Stimulated activated CD8-positive, alpha-beta memory T cell treated with anti-CD3 and anti-CD28 coated beads, Interleukin-2, amount 100 ng/mL, for 1 hour (primary cell): ENCODE results near the gene C1orf105.

Experiments
- DNase-seq, 2 donors: peaks; one replicate each; pipeline ENCODE4 v3.0.0-alpha.2; 2020; ENCODE audit warnings: low read depth in 2 of 2

The C1orf105 gene

DNA sequence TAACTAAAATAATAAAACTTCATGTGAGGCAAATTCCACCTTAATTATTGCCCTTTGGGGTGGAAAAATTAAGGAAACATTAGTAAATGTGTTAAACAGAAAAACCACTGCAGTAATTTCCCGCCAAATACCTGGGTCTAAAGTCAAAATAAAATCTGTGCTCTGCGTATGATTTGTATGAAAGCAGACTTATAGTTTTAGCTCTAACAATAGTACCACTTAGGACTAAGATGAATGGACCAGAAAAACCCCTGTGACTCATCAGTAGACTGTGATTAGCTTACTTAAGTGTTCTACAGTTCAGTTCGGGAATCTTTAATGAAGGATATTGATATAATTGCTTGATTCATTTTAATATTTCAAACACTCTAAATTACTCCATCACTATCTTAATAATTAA lies 23.3 kb upstream of the C1orf105 start:
- DNase-seq, result no peak

DNA sequence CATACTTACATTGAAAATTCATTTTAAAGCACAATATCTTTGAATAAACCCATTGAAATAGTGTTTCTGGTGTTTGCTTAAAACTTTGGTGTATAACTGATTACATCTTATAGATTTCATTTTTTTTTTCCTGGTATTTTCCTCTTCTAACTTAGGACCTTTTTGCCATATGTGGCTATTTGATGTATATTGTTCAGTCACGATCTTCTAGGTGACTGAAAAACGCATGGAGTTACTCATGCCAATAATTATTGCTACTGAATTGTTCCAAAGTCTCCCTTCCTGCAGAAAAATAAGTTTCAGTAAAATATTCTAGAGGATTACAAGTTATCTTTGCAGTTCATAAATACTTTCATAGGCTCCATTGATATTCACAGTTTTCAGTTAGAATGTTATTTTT lies 22.9 kb upstream of the C1orf105 start:
- no peak for DNase-seq

DNA sequence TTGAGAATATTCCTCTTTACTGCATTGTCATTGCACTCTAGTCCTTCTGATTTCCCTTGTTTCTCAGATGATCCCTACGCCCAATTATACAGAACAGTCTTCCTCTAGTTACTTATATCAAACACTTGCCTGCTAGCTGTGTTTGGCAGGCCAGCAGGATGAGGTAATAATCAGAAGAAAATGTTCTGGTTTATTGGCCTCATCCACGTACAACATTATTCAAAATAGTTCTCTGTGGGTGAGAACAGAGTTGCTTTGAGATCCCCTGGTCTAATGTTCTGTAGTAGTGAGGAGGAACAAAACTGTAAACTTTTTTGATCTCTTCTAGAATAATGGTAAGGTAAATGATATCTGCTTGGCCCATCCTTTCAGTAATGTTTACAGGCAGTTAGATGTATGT lies 22.3 kb upstream of the C1orf105 start:
- DNase-seq, result no peak

DNA sequence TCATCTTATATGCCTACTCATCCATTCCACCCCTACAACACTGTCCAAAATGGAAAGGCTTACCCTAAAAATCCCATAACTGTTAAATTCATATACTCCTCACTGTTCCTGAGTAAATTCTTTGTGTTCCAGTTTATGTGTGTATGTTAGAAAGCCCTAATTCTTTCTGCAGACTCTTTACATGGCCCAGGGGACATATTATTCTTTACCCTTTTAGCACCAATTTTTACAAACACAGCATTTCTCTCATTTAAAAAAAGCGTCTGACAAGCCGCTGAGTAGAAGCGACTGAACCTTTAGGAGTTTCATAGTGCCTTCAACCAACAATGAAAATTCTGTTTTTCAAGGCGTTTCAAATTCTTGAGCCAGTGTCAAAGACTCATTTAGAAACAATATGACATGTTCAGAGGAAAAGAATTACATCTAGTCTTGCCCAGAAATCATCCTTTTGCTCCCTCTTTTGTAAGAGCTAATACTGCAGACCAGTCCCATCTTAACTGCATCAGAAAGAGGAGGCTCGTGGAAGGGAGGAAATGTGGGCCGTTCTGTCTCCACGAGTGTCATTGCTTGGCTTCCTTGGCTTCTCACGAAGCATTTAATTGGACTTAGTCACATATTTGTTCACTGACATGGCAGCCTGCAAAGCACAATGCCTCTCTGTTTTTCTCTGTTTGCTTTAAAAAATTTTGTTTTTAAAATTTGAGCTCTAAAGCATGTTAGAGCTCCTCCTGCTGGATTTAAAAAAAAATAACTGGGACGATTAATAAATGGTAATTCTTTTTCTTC lies 21.3 kb upstream of the C1orf105 start:
- no peak for DNase-seq

DNA sequence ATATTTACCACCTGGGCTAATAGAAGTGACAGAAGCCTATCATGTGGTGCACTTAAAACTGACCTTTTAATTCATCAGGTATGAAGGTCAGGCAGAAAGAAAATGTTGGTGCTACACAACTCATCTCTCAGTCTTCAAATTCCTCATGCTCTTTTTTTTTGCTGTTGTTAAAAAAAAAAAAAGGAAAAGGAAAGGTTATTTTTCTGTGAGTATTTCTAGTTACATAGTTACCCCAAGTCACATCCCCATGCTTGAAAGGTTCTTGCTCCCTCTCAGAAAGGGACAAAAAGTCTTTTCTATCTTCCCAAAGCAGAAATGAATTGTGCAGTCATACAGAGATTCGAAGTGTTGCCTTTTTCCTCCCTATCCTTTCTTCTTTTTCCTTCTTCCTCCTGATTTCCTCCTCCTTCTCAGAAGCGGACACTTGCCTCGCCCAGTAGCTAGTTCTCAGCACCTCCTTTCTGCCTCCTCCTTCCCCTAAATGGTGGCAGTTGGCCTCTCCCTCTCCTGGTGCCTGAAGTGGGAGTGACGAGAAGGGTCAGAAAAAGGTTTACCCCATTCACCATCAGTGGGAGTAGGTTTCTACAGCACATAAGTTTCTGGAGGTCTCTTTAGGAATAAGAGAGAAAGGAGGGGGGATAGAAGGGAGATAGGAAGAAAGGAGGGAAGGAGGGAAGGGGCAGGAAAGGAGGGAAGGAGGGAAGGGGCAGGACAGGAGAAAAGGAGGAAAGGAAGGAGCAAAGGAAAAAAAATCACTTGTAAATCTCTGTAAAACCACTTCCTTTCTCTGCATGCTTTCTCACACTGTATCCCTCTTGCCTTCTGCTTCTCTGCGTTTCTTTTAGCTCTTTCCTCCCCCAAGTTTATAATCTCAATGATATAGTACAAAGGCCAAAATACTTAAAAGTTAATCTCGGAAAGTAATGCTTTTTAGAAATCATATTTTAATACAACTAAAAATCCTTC lies 20.4 kb upstream of the C1orf105 start:
- no peak for DNase-seq

DNA sequence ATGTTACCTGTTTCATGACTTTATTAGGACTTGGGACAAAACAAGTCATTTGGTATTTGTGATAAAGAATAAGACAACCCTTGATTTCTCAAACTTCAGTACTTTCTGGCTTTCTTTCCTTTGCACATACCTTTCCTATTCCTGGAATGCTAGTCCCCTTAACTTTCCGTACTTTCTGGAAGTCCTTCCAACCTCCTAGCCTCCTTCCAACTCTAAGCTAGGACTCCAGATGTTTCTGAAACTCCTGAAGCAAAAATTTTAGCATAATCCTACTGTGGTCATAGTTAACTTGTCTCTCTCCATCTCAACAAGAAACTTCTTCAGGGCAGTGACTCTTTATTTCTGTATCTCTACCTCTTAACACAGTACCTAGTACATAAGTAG lies 19.8 kb upstream of the C1orf105 start:
- no peak for DNase-seq

DNA sequence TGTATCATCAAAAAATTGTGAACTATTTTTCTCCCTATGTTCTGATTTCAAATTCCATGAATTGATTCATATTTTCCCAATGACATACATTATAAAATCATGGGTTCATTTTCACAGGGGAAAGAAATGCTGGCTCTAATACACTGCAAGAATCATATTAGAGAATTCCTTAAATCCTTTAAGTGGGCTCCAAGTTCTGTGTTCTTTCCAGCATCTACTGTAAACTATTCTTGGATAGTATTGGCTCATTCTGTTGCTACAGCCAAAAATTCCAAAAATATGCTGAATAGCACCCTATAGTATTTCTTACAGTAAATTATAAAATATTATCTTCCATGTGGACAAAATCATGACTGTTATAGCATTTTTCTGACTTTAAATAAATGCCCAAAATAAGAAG lies 19.0 kb upstream of the C1orf105 start:
- DNase-seq, result no peak

DNA sequence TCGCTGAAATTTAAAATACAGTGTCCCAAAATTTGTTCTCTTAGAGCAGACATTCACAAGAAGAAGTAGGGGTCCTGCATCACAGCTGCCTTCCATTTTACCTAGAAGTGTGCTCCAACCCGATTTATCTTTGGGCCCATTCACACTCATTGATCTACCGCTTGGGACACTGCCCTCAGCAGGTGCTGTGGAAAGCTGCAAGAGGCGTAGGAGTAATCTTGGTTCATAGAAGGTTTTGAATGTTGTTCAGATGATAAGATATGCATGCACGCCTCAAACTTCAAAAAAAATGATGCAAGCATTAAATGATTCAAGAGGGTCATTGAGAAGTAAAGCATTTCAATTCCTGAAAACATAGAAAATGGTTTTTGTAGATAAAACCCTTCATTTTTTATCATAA lies 18.6 kb upstream of the C1orf105 start:
- no peak for DNase-seq

DNA sequence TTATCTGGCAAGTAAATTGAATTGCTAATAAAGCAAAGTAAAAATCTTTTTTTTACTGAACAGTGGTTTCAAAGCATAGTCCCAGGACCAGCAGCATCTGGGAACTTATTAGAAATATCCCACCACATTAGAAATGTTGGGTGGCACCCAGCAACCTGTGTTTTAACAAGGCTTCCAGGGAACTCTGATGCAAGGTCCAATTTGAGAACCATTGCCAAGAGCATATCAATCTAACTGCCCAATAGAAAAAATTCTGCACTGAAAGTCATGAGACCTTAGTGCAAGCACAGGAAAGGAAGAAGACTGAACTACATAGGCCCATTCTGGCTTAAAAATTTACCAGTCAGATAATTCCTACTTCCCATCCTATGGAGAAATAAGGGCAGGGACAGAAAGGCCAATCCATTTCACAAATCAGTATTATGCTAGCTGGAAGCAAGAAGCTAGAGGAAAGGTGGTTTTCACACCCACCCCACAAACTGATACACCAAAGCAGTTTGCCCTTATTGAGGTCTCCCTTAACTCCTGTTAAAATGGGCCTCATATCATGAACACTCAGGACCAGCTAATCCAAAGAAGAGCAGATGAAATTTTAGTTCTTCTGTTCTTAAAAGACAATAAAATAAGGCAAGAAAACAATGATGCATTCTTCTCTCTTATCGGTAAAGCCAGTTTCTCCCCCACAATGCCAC lies 17.5 kb upstream of the C1orf105 start:
- no peak for DNase-seq

DNA sequence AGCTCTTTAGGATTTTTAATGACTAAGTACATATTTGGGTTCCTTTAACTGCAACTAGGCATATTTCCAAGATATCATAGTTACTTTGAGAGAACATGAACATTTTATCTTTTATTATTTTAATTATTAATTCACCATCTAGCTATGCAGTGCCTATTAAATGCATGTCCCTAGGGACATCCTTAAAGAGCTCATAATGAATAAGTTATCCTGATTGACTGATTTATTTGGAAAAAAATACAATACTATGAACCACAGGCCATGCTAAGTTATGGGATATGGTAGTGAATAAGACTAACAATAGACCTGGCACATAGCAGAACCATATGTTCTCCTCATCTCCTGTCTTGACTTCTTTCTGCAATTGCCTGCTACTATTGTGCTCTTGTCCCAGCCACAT lies 16.4 kb upstream of the C1orf105 start:
- DNase-seq, result no peak

DNA sequence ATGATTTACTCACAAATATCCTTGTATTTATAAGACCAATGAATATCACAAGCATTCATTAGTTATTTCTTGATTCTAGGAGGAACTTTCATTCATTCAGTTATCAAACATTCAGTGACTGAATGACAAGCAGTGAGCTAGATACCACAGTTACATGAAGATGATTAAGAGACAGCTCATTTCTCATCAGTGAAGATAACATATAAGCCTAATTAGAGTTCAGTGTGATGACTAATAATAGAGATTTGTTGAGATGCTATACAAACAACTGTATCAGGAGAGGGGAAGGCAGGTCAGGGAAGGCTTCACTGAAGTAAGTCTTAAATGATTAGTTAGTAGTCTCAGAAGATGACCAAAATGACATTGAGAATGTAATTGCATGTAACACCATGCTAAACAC lies 14.6 kb upstream of the C1orf105 start:
- no peak for DNase-seq

DNA sequence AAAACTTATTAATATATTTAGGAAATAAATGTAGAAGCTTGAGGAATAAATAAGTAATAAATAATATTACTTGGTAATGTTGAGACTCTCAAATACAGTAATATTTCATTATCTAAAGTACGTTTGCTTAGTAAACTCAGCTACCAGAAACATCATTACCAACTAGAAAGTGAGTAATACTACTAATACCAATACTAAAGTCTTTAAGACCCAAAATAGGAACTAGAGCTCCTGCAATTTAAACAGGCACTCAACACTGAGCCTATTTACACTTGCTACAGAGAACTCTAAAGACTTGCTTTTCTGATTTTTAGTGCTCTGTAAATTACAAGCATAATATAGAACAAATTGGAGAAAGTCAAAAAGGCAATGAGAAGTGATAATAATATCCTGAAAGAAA lies 13.5 kb upstream of the C1orf105 start:
- DNase-seq, result no peak

DNA sequence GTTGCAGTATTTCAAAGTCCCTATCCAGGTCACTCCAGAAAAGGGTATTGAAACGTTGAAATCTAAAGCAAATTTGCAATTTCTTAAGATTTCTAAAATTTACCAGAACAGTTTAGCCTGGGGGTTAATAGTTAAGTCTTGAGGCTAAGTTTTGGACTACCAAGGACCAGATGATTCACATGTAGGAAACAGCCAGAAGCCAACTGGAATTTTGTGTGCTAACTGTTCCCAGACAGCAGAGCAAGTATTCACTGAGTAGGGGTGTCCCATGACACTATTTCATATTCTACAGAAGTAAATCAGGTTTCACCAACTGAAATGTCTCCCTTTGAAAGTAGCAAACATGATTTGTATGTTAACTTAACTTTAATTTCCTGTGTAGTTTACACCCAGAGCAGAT lies 11.5 kb upstream of the C1orf105 start:
- no peak for DNase-seq

DNA sequence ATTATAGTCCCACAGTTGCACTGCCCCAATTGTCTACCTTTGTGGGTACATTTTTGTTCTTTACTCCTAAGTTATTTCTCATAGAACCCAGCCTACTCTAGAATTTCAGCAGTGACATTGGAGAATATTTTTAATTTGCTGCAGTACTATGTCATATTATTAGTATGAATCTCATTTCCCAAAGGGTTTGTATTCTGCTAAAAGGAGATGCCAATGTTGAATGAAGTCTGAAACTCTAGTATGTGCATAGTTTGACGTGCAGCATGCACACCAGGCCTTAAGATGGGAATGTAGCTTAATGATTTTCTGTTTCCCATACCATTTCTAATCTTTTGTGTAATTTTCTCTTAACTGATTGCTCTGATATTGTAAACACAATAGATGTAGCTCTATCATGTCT lies 10.5 kb upstream of the C1orf105 start:
- DNase-seq, result no peak

DNA sequence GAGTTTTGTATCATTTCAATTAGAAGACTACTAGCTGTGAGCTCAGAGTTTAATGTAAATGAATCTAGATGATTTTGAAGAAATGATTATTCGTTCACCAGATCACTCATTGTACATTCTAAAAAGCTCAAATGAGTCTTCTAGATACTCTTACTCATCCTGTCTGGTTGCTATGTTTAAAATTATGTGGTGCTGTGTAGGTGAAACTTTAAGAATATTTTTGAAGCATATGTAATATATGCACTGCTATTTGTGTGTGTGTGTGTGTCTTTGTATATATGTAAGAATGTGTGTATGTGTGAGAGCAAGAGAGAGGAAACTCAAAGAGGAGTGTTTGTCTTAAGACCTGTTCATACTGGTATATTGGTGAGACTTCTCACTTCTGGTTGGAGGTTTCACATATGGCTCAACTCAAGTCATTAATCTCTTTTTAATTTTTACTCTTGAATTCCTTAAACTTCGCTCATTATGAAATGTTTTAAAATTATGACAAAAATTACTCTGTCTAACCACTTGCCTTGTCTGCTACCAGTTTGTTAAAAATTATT lies 8.6 kb upstream of the C1orf105 start:
- no peak for DNase-seq

DNA sequence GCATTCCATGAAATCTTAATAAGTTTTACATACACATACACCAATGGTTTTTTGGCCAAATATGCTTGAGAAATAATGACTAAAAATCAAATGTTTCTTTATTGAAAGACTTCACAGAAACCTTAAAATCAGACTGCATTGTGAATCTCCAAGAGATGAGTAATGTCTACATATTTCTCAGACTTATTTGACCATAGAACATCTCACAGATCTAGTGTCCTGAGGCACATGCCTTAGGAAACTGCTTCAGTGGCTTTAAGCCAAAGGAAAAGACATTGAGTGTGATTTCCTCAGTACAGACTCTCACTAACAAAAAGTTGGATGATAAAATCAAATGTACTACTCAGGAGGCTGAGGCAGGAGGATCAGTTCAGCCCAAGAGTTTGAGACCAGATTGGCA lies 6.2 kb upstream of the C1orf105 start:
- DNase-seq, result no peak

DNA sequence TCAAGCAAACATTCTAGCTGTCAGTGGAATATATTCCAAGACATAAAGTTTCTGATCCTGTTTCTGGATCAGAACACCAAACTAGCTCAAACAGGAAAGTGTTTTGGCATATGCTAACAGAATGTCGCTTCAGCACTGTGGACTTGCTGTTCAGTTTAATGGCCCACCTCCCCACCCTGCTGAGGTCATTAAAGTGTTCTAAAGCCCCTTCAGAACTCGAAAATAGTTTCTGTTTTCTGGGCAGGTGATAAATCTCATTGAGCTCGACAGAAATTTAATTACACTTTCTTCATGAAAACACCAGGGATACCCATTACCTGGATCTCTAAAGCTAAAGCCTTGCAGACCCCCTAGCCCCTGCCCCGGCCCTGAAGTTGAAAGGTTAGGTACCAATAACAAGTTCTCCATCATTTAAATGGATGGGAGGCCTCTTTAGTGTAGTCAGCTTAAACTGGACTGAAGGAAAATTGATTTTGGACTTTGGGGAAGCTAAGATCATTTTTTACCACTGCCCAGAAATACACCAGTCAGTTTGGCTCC lies 3.9 kb upstream of the C1orf105 start:
- no peak for DNase-seq

DNA sequence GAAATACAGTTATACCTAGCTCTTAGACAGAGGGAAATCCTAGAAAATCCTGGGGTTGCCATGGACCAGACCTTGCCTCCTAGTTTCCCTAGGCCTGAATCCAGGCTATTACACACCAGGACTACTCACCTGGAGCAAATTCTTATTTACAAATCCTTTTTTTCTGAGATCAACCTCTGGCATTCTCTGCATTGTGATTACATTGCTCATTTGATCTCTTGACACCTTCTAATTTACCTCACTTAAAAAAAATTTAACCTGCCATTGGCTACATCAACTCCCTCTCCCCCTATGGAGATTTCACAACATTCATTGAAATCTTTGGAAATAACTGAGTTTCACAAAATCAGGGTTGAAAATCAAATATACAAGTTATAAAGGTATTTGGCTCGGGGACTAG lies 2.9 kb upstream of the C1orf105 start:
- DNase-seq, result no peak

DNA sequence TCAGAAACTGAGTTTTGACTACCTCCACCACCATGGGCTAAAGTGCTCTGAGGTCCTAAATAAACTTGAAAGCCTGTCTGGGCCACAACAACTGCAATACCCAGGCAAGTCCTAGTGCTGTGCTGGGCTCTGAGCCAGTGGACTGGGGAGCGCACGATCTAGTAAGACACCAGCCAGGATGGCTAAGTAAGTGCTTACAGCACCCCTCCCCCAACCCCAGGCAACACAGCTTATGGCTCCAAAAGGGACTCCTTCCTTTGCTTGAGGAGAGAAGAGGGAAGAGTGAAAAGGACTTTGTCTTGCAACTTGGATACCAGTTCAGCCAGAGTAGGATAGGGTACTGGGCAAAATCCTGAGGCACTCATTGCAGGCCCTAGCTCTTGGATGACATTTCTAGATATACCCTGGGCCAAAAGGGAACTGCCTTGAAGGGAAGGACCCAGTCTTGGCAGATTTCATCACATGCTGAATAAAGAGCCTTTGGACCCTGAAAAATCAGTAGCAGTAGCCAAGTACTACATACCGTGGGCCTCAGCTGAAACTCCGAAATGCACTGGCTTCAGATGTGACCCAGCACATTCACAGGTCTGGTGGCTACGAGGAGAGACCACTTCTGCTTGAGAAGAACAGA lies 1.6 kb downstream of the C1orf105 start:
- no peak for DNase-seq

DNA sequence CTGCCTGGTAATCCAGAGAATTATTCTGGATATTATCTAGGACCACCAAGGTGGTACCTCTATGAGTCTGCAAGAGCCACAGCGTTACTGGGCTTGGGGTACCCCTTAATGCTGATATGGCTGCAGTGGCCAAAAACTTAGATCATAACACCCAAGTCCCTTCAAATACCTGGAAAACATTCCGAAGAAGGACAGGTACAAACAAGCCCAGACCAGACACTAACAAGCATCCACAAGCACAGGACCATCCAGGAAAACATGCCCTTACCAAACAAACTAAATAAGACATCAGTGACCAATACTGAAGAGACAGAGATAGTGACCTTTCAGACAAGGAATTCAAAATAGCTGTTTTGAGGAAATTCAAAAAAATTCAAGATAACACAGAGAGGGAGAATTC lies 2.9 kb downstream of the C1orf105 start:
- DNase-seq, result no peak

DNA sequence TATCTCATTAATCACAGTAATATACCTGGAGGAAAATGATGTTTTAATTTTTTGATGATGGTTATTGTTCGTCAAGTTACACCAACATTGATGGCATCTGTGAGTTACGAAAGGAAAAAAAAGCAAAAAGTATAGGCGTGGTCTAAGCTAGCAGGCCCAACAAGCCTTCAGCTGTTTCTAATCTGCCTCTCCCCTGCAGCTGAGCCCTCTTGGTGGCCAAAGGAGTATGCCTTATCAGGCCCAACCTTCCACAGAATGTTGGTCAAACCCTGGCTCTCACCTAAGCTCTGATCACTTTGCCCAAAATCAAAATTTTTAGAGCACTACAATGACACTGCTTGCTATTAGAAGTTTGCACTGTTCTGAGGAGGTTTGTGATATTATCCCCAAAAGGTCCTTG lies 4.9 kb downstream of the C1orf105 start:
- no peak for DNase-seq
